Activated naive CD4-positive, alpha-beta T cell treated with Interleukin-2 at 50 U/mL for 16 hours (primary cell): ENCODE measurements around the gene GLIPR1L2.

Source experiments
- DNase-seq: peaks from one replicate; pipeline ENCODE4 v3.0.0-alpha.2; 2020

The GLIPR1L2 gene

GRCh38 chr12:75479963-75480461 lies 89.1 kb downstream of the GLIPR1L2 start:
- DNase-seq = no peak

- peak; percentile 80 for DNase-seq
These were observed 89.6 kb downstream of the GLIPR1L2 start, which contains the start of gene GLIPR1 for GRCh38 chr12:75480469-75480949. Gene GLIPR1, plus strand, starts transcription at chr12:75480755. Its CDS starts 126 bp downstream, at chr12:75480881.

- no peak for DNase-seq
These were observed 90.3 kb downstream of the GLIPR1L2 start for GRCh38 chr12:75481013-75481705.

- DNase-seq = no peak
These were observed 90.9 kb downstream of the GLIPR1L2 start for GRCh38 chr12:75481774-75482173.
